ENCODE data around the gene LHPP.

Gene LHPP

GRCh38 chr10:124473070-124473469 is 11.4 kb downstream of the LHPP start:
- no peak for DNase-seq

GRCh38 chr10:124474514-124475070 is 13.0 kb downstream of the LHPP start:
- no peak for DNase-seq

- no peak for DNase-seq
Measured at GRCh38 chr10:124476043-124476725, 14.6 kb downstream of the LHPP start.

GRCh38 chr10:124477614-124478363 is 16.2 kb downstream of the LHPP start:
- DNase-seq: no peak

GRCh38 chr10:124478515-124478914 is 16.9 kb downstream of the LHPP start:
- no peak for DNase-seq

GRCh38 chr10:124480860-124481259 is 19.2 kb downstream of the LHPP start:
- DNase-seq: no peak

- no peak for DNase-seq
Measured at GRCh38 chr10:124481717-124482116, 20.1 kb downstream of the LHPP start.

GRCh38 chr10:124482236-124482800 is 20.7 kb downstream of the LHPP start:
- no peak for DNase-seq

- no peak for DNase-seq
Measured at GRCh38 chr10:124482876-124483275, 21.3 kb downstream of the LHPP start.

- DNase-seq: no peak
Measured at GRCh38 chr10:124484031-124484430, 22.4 kb downstream of the LHPP start.

- DNase-seq: no peak
Measured at GRCh38 chr10:124484661-124485060, 23.0 kb downstream of the LHPP start.

- DNase-seq: no peak
Measured at GRCh38 chr10:124486635-124487034, 25.0 kb downstream of the LHPP start.

GRCh38 chr10:124491105-124491504 is 29.5 kb downstream of the LHPP start:
- DNase-seq: no peak

- DNase-seq: no peak
Measured at GRCh38 chr10:124492266-124492665, 30.6 kb downstream of the LHPP start.

GRCh38 chr10:124493214-124493882 is 31.7 kb downstream of the LHPP start:
- DNase-seq: peak; percentile 34

- DNase-seq: no peak
Measured at GRCh38 chr10:124494046-124494807, 32.6 kb downstream of the LHPP start.

GRCh38 chr10:124495162-124495561 is 33.5 kb downstream of the LHPP start:
- DNase-seq: no peak

- no peak for DNase-seq
Measured at GRCh38 chr10:124495725-124496124, 34.1 kb downstream of the LHPP start.

GRCh38 chr10:124496150-124496549 is 34.5 kb downstream of the LHPP start:
- DNase-seq: no peak

- DNase-seq: no peak
Measured at GRCh38 chr10:124496620-124497019, 35.0 kb downstream of the LHPP start.

GRCh38 chr10:124497196-124497881 is 35.7 kb downstream of the LHPP start:
- DNase-seq: no peak

- DNase-seq: no peak
Measured at GRCh38 chr10:124498056-124498455, 36.4 kb downstream of the LHPP start.

Data from NCI-H1092 treated with DMSO at 0.1 percent for 48 hours (cell line).